Heart left ventricle (tissue), 13 donors: Measurements from ENCODE around the gene DLGAP1.

Experiments
- CTCF ChIP-seq, 12 donors: fragments of 200-600 bp; sonication (generic) in 4 of 12; IDR thresholded peaks; one replicate each; pipeline versions ENCODE4 v1.5.0 to v1.8.0; 2018 to 2022; ENCODE audit warnings: antibody characterized with exemption in 12 of 12, mild to moderate bottlenecking in 5 of 12
- POLR2A ChIP-seq, 2 donors: fragments of 450-650 bp; IDR thresholded peaks; one replicate each; pipeline ENCODE4 v1.6.1; 2017; ENCODE audit warnings: antibody characterized with exemption in 2 of 2, mild to moderate bottlenecking in 2 of 2, moderate library complexity in 2 of 2
- donor health status: ischemic (EF 13 %, LVEDD 7.1; RV severe dilation, severe dysfunction).
- donor health status: DM: no; HTN: yes; CAD: no.
- donor health status: DM: no; HTN: no; CAD: no.
- donor health status: ischemic (EF 25% LVEDD 6.9; RV normal size, moderate dysfunction).
- donor health status: ischemic (EF 25% LVEDD 5.7; RV mildly dilated, moderate dysfunction).
- donor health status: ischemic (EF 35%, LVEDD 5.7; RV mildly dilated, moderate dysfunction).
- donor health status: nonischemic (EF 11% LVEDD 7.7; RV severe dilation, severe dysfunction).
- donor health status: DM: yes; HTN: yes; CAD: no.
- donor health status: PGD.
- donor health status: ischemic (EF 29% LVEDD 5.4; RV normal size, mild dysfunction).
- donor health status: nonischemic (EF 23%, LVEDD 6.1; RV moderate dilation, normal function).

GRCh38 chr18:4241090-4241617 is 214.0 kb downstream of the DLGAP1 start:
- TF ChIP-seq CTCF (IDR thresholded peaks at IDR 0.05) (no peak), POLR2A (IDR thresholded peaks at IDR 0.05) (no peak)
